HG02798 (cell line): ENCODE results near the gene ARMH1.
"Not testable (repeated sequence)": the region's sequence is repeated elsewhere in the genome, so short reads cannot be mapped to it uniquely, and the experiment has no call there.

ENCODE experiments used
- ATAC-seq: cut with Tn5 transposase; IDR thresholded peaks from one replicate; pipeline ENCODE4 v1.9.1; 2021; ENCODE audit warnings: mild to moderate bottlenecking; ENCODE audit not compliant: unreplicated experiment, poor library complexity

ARMH1 gene

GRCh38 chr1:44718091-44718490 is 43.6 kb downstream of the ARMH1 start:
- ATAC-seq: no peak

- no peak for ATAC-seq
Observed at GRCh38 chr1:44719318-44719717, 44.8 kb downstream of the ARMH1 start.

GRCh38 chr1:44720281-44720680 is 45.8 kb downstream of the ARMH1 start:
- no peak for ATAC-seq

- ATAC-seq: peak; percentile 79
Observed at GRCh38 chr1:44721485-44722361, 47.2 kb downstream of the ARMH1 start.

GRCh38 chr1:44723064-44723463 is 48.5 kb downstream of the ARMH1 start:
- ATAC-seq: no peak

GRCh38 chr1:44723496-44724295 is 49.2 kb downstream of the ARMH1 start:
- no peak for ATAC-seq

GRCh38 chr1:44724296-44724954 is 49.9 kb downstream of the ARMH1 start:
- ATAC-seq: no peak

GRCh38 chr1:44724955-44725698 is 50.6 kb downstream of the ARMH1 start:
- ATAC-seq: no peak

- peak; percentile 68 for ATAC-seq
Observed at GRCh38 chr1:44730741-44731512, 56.4 kb downstream of the ARMH1 start, which contains the start of gene RNU5D-1. Gene RNU5D-1 (minus strand): TSS chr1:44731170.

- ATAC-seq: no peak
Observed at GRCh38 chr1:44733365-44733764, 58.9 kb downstream of the ARMH1 start.

GRCh38 chr1:44733784-44734183 is 59.3 kb downstream of the ARMH1 start:
- no peak for ATAC-seq

- no peak for ATAC-seq
Observed at GRCh38 chr1:44735992-44736391, 61.5 kb downstream of the ARMH1 start.

- ATAC-seq: not testable (repeated sequence)
Observed at GRCh38 chr1:44738953-44739306, 64.4 kb downstream of the ARMH1 start.

GRCh38 chr1:44739307-44740178 is 65.0 kb downstream of the ARMH1 start, which contains the start of gene KIF2C:
Gene KIF2C (plus strand): TSS chr1:44739837. CDS start chr1:44739933, 96 bp downstream.
- ATAC-seq: peak; percentile 99

GRCh38 chr1:44740179-44740617 is 65.7 kb downstream of the ARMH1 start:
- no peak for ATAC-seq

- no peak for ATAC-seq
Observed at GRCh38 chr1:44743211-44743610, 68.7 kb downstream of the ARMH1 start.

- no peak for ATAC-seq
Observed at GRCh38 chr1:44747878-44748277, 73.4 kb downstream of the ARMH1 start.

GRCh38 chr1:44757420-44757819 is 82.9 kb downstream of the ARMH1 start:
- peak; percentile 53 for ATAC-seq
